NB4 (cell line): ENCODE measurements around the gene TACR1.

Source experiments
- DNase-seq: peaks from one replicate; pipeline ENCODE4 v3.0.0; 2010; ENCODE audit warnings: low read depth
- H3K4me3 ChIP-seq: one replicate; pipeline ENCODE4 v1.5.1; 2011; ENCODE audit warnings: mild to moderate bottlenecking, low read depth, low read length, moderate library complexity
- CTCF ChIP-seq: IDR thresholded peaks from one replicate; pipeline ENCODE4 v1.5.1; 2012; ENCODE audit warnings: low read depth, low read length
- MAX ChIP-seq: IDR thresholded peaks from 2 replicates; pipeline ENCODE4 v1.6.1; 2011; ENCODE audit warnings: low read depth, low read length
- MYC ChIP-seq: IDR thresholded peaks from 2 replicates; pipeline ENCODE4 v1.6.1; 2011; ENCODE audit warnings: low read depth, low read length
- POLR2A ChIP-seq: IDR thresholded peaks from 2 replicates; pipeline ENCODE4 v1.6.1; 2011; ENCODE audit warnings: mild to moderate bottlenecking; ENCODE audit not compliant: insufficient read length; ENCODE audit errors: extremely low read depth

The TACR1 gene

DNA sequence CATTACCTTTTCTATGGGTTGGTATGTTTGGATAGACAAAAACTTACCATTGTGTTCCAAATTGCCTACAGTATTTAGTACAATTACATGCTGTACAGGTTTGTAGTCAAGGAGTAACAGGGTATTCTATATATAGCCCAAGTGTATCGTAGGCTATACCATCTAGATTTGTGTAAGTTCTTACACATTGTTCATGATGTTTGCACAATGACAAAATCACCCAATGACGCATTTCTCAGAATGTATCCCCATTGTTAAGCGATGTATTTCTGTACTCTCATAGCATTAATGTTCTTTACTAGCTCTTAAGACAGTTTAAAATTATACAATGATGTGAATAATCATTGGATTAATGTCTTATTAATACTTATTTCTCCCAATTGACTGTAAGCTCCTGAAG, 16.7 kb downstream of the TACR1 start:
- DNase-seq: no peak

DNA sequence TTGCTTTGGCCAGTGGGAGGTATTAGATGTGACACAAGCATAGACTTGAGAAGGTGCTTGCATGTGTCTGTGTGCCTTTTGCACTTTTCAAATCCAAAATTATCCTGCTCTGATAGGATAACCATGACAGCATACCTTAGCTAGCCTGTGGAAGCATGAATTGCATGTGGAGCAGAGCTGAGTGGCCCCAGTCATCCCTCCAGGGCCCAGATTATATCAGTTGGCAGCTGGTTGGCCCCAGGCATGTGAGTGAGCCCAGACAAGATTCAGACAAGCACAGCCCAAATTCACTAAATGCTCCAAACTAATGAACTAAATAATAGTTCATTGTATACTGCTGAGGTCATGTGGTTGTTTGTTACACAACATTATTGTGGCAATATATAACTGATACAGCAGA, 18.8 kb downstream of the TACR1 start:
- no peak overlapping the region for H3K4me3 ChIP-seq
- no peak for DNase-seq
- TF ChIP-seq MAX (no peak), CTCF (no peak), POLR2A (no peak), MYC (no peak)

More for the DNA sequence above, 16.7 kb downstream of the TACR1 start:
- H3K4me3 ChIP-seq: no peak overlapping the region
- no peak for TF ChIP-seq CTCF

GRCh38 chr2:75177427-75177826, 21.9 kb downstream of the TACR1 start:
- no peak overlapping the region for H3K4me3 ChIP-seq
- TF ChIP-seq MYC: no peak
- TF ChIP-seq CTCF: no peak
- TF ChIP-seq MAX: no peak
- no peak for TF ChIP-seq POLR2A
- no peak for DNase-seq

DNA sequence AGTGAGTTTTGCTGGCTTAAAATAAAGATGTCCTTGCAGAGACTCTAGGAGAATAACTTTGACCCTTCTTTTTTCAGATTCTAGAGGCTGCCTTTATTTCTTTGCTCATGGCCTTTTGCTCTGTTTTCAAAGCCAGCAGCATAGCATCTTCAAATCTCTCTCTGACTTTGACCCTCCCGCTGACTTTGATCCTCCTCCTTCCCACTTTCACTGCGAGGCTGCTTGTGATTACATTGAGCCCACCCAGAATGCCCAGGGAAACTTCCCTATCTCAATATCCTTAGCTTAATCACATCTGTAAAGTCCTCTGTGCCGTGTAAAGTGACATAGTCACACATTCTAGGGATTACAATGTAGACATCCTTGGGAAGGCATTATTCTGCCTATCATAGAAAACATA, 23.9 kb downstream of the TACR1 start:
- TF ChIP-seq POLR2A: no peak
- no peak for TF ChIP-seq MAX
- no peak for TF ChIP-seq MYC
- TF ChIP-seq CTCF: no peak
- no peak for DNase-seq
- H3K4me3 ChIP-seq: no peak overlapping the region

- DNase-seq: no peak
- no peak for TF ChIP-seq CTCF
- no peak for TF ChIP-seq POLR2A
- TF ChIP-seq MAX: no peak
- no peak for TF ChIP-seq MYC
- H3K4me3 ChIP-seq: no peak overlapping the region
Observed at GRCh38 chr2:75174981-75175380, 24.3 kb downstream of the TACR1 start.

- no peak for DNase-seq
- H3K4me3 ChIP-seq: no peak overlapping the region
- TF ChIP-seq MAX: no peak
Observed at GRCh38 chr2:75174519-75174918, 24.8 kb downstream of the TACR1 start.
